ENCODE measurements around the gene ST3GAL4.

The ST3GAL4 gene

GRCh38 chr11:126310200-126310991, 45.1 kb upstream of the ST3GAL4 start:
- Histone ChIP-seq H3K4me1 (ENCODE audit: insufficient read depth, poor library complexity, severe bottlenecking) (peaks cover 7% of the 10 kb centered on the region), H3K36me3 (ENCODE audit: low read depth) (peaks cover 13% of the 10 kb centered on the region), H3K4me3 (ENCODE audit: severe bottlenecking) (no peak overlapping the region), H3K9me3 (ENCODE audit: severe bottlenecking) (no peaks in the 10 kb centered on the region), H3K27ac (ENCODE audit: poor library complexity, severe bottlenecking) (no peak overlapping the region), H3K27me3 (ENCODE audit: insufficient read depth, poor library complexity, severe bottlenecking) (no peaks in the 10 kb centered on the region)
- ATAC-seq (ENCODE audit: low read depth) = peak; percentile 91
- peak; percentile 90 for TF ChIP-seq CTCF (IDR thresholded peaks at IDR 0.05; ENCODE audit: poor library complexity, severe bottlenecking)
- DNase-seq (ENCODE audit: low spot score) = no peak

GRCh38 chr11:126310992-126311310, 44.5 kb upstream of the ST3GAL4 start:
- Histone ChIP-seq H3K27ac (ENCODE audit: poor library complexity, severe bottlenecking) (no peak overlapping the region), H3K4me1 (ENCODE audit: insufficient read depth, poor library complexity, severe bottlenecking) (peaks cover 7% of the 10 kb centered on the region), H3K27me3 (ENCODE audit: insufficient read depth, poor library complexity, severe bottlenecking) (no peaks in the 10 kb centered on the region), H3K4me3 (ENCODE audit: severe bottlenecking) (no peak overlapping the region), H3K9me3 (ENCODE audit: severe bottlenecking) (no peaks in the 10 kb centered on the region), H3K36me3 (ENCODE audit: low read depth) (peaks cover 13% of the 10 kb centered on the region)
- DNase-seq (ENCODE audit: low spot score) = no peak
- no peak for TF ChIP-seq CTCF (IDR thresholded peaks at IDR 0.05; ENCODE audit: poor library complexity, severe bottlenecking)
- no peak for ATAC-seq (ENCODE audit: low read depth)

GRCh38 chr11:126311401-126312291, 43.8 kb upstream of the ST3GAL4 start:
- no peak overlapping the region for H3K27ac ChIP-seq (ENCODE audit: poor library complexity, severe bottlenecking)
- no peak overlapping the region for H3K4me3 ChIP-seq (ENCODE audit: severe bottlenecking)

GRCh38 chr11:126312961-126313360, 42.5 kb upstream of the ST3GAL4 start:
- no peak for TF ChIP-seq CTCF (IDR thresholded peaks at IDR 0.05; ENCODE audit: poor library complexity, severe bottlenecking)
- Histone ChIP-seq H3K4me3 (ENCODE audit: severe bottlenecking) (no peak overlapping the region), H3K4me1 (ENCODE audit: insufficient read depth, poor library complexity, severe bottlenecking) (peaks cover 14% of the 10 kb centered on the region), H3K27me3 (ENCODE audit: insufficient read depth, poor library complexity, severe bottlenecking) (no peaks in the 10 kb centered on the region), H3K36me3 (ENCODE audit: low read depth) (peaks cover 8% of the 10 kb centered on the region), H3K9me3 (ENCODE audit: severe bottlenecking) (no peaks in the 10 kb centered on the region), H3K27ac (ENCODE audit: poor library complexity, severe bottlenecking) (peak overlapping the region; percentile 21)
- DNase-seq (ENCODE audit: low spot score) = peak; percentile 40
- no peak for ATAC-seq (ENCODE audit: low read depth)

More at GRCh38 chr11:126311401-126312291, 43.8 kb upstream of the ST3GAL4 start:
- TF ChIP-seq CTCF (IDR thresholded peaks at IDR 0.05; ENCODE audit: poor library complexity, severe bottlenecking) = no peak
- ATAC-seq (ENCODE audit: low read depth) (no peak), DNase-seq (ENCODE audit: low spot score) (no peak)
- Histone ChIP-seq H3K9me3 (ENCODE audit: severe bottlenecking) (no peaks in the 10 kb centered on the region), H3K4me1 (ENCODE audit: insufficient read depth, poor library complexity, severe bottlenecking) (peaks cover 7% of the 10 kb centered on the region), H3K27me3 (ENCODE audit: insufficient read depth, poor library complexity, severe bottlenecking) (no peaks in the 10 kb centered on the region), H3K36me3 (ENCODE audit: low read depth) (peaks cover 13% of the 10 kb centered on the region)
